ENCODE data around the gene MZB1.

DNA sequence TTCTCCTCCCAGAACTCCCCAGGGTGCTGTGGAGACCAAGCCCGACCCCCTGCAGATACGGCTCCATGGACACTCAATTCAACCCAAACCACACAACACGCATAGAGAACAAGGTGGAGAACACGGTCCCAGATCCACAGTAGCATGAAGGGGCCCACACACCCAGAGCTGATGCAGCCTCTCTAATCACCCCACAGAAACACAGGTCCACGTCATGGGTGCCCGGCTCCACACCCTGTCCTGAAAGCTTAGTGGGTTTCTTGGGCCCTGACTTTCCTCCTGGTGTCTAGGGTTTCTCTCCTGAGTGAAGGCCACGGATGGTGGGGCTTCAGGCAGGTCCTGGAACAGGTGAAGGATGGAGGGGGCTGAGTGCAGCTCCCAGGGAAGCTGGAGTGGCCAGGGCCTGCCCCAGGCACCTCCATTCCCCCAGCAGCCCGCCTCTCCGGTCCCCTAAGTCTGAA lies 5.1 kb downstream of the MZB1 start:
- peak; percentile 20; the same call in 1 of the 2 replicates for TF ChIP-seq POLR2A (IDR thresholded peaks at IDR 0.05; ENCODE audit: low read depth, low read length)
- no peak; the same call in 1 of the 2 replicates for TF ChIP-seq POLR2AphosphoS5 (IDR thresholded peaks at IDR 0.05; ENCODE audit: low read depth, low read length)
- TF ChIP-seq TAF1 (IDR thresholded peaks at IDR 0.05; ENCODE audit: borderline replicate concordance, low read depth, low read length): no peak

Measured in GM12892 (cell line).